GM21515 (cell line): Measurements from ENCODE around the gene PPIH.
"Not testable (repeated sequence)": the region's sequence is repeated elsewhere in the genome, so short reads cannot be mapped to it uniquely, and the experiment has no call there.

Experiments used
- ATAC-seq: cut with Tn5 transposase; IDR thresholded peaks from one replicate; pipeline ENCODE4 v1.9.1; 2021; ENCODE audit not compliant: unreplicated experiment

The PPIH gene

DNA sequence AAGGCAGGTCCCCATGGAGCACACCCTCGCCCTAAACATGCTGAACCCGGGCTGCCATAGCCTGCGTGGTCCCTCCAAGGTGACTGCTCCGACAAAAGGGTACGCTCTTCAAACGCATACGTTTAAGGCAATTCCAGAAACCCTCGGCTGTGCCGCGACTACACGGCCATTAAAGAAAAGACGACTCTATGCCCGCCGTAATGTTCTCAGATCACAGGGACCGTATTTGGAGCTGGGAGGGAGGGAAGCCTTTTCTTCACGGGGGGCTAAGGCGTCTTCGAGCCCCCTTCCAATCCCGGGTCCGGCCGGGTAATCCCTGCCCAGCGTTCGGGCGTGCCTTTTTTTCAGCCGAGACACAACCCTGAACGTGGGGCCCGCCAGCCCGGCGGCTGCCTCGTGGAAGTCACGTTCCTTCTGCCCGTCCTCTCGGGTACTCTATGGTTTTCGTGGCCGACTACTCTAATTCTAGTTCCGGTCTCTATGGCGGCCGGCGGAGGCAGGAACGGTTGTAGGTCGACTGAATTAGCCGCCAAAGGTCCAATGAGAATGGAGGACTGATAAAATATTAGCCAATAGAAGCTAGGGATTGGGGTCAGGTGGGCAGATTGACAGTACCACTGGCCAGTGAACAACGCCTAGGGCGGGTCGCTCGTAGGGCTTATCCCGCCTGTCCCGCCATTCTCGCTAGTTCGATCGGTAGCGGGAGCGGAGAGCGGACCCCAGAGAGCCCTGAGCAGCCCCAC lies 23.7 kb downstream of the PPIH start, which contains the start of gene YBX1:
Gene YBX1, plus strand, starts transcription at position 678 of the 743 bp plus-strand sequence. CDS start 148 bp downstream, outside the sequence.
- peak; percentile 91 for ATAC-seq

DNA sequence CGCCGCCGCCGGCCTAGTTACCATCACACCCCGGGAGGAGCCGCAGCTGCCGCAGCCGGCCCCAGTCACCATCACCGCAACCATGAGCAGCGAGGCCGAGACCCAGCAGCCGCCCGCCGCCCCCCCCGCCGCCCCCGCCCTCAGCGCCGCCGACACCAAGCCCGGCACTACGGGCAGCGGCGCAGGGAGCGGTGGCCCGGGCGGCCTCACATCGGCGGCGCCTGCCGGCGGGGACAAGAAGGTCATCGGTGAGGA lies 24.2 kb downstream of the PPIH start:
- ATAC-seq = peak; percentile 6

DNA sequence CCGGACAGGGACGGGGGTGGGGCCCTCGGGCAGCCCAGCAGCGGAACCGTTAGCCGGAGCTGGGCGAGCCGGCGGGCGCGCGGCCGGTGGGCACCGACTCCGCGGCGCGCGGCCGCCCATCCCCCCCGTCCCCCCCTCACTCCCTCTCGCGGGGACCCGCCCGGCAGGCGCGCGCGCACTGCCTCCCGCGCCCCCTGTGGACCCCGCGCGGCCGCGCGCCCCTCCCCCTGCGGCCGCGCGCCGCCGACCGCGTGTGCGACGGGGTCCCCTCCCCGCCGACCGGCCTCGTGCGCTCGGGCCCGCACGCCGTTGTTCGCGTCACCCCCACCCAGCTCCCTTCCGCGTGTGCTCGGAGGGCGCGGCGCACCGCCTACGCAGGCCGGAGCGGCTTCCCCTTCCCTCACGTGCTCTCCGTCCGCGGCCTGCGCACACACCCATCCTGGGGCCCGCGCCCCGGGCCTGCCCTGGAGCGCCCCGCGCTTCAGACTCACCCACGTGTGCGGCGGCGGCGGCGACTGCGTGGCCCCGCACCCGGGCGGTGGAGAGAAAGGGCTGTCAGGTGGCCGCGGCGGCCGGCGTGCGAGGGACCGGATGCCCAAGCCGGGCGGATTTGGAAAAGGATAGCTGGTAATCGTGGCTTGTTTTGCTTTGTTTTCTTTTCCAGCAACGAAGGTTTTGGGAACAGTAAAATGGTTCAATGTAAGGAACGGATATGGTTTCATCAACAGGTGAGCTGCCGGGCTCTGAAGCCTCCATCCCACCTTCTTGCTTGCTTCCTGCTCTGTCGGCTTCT lies 24.7 kb downstream of the PPIH start:
- ATAC-seq = peak; percentile 42

DNA sequence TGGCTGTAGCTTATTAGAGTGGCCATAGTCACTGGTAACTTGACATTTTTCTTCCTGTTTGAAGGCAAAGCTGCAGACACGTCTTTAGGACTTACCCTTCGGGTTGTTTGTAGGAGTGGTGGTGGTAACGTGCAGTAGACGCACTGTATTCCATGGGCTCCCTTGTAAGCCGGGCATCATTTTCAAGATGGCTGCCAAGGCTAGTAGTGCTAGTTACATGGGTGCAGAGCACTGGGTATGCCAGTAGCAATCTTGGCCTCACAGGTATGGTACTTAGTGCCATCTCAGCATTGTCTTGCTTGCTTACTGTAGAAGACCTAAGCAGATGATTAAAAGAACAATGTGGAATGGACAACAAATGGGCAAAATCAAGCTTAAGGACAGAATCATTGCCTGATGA lies 25.9 kb downstream of the PPIH start:
- no peak for ATAC-seq

DNA sequence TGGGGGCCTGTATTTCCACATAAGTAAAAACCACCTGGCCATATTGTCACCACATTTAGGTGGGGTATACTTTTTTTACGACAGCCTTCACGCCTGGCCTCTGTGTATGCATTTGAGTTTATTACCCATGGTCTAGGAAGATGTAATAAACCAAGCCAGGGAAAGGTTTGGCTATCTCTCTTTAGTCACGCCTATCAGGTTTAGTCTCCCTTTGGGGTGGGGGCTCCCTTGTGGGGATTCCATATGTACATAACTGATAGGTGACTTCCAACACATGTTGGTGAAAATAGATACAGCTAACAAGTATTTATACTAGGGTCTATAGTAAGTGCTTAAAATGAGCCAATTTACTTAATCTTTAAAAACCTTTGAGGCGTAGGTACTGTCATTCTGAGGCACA lies 28.2 kb downstream of the PPIH start:
- no peak for ATAC-seq

DNA sequence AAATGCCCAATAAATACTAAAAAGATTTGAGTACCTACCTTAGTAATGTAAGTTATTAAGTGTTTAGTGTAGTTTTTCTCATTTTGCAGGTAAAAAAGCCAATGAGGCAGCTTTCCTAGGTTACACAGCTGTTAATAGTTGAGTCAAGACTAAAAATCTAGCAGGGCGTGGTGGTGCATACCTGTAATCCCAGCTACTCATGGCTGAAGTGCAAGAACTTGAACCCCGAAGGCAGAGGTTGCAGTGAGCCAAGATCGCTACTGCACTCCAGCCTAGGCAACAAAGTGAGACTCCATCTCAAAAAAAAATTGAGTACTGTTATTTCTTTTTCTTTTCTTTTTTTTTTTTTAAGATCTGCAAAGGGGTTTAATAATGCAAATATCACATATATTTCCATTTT lies 31.7 kb downstream of the PPIH start:
- no peak for ATAC-seq

DNA sequence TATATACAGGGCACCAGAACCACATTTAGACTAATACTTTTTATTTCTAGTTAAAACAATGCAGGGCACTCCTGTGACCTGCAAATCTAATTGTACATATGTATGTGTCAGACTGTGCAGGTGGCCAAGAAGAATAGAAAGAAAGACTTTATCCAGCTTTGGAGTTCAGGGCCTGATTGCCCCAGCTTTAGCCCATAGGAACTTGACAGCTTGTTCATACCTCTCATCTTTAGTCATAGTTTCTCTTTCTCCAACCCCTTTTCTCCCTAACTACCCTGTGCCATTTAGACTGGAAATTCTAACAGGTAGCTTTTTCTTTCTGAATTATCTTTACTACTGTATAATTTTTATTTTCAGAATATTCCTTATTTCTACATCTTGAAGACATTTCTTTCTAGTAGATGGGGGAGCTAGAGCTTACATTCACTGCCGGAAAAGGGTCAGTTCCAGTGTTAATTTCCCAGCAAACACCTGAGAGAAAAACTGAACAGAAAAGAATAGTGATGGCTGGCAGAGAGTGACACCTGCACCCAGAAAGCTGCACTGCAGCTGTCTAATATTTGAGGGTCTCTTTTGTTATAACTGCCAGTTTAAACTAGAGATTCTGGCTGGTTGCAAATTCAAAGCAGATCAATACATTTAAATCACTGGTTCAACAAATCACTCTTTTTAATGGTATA lies 32.4 kb downstream of the PPIH start:
- no peak for ATAC-seq

DNA sequence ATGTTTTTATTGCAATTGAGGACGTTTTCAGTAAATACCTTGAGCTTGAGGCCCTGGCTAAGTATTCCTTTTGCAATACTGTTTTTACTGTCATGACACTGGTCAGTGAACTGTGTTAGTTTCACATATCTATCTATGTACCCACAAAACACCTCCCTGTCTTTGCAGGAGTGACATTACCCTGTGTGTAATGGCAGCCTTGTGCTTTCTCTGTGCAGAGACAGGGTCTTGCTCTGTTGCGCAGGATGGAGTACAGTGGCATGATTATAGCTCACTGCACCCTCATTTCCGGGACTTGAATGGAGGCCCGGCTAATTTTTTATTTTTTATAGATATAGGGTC lies 32.9 kb downstream of the PPIH start:
- no peak for ATAC-seq

DNA sequence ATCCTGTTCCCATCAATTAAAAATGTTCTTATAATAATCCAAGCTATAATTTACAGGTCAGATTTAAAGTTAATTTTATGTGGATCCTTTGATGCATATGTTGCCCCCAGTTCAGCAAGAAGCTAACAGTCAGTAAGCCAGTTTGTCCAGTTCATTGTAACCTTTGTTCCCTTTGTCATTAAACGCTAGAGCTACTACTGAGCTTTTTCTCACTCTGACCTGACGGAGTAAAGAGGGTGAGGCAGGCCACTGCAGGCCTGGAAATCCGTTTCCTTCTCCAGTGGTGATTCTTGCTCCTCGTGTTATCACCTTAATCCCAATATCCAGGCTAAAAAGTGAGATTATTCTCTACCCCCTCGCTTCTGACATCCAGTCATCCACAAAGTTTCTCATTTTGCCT lies 34.2 kb downstream of the PPIH start:
- ATAC-seq = no peak

DNA sequence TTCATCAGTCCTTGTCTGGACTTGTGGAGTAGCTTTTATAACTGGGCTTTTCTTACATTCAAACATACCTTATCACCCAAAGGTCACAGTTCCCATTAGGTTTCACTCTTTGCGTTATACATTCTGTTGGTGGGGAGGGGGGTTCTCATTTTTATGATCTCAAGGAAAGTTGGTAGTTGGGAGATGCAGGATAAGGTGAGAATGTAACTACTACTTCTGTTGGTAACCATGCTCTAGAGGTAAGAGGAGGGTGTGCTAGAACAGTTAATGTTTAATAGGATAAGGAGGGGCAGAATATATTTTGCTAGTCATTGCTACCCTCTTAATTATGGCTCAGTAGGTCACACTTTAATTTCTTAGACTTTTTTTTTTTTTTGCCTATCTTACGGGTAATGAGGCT lies 34.7 kb downstream of the PPIH start:
- no peak for ATAC-seq

DNA sequence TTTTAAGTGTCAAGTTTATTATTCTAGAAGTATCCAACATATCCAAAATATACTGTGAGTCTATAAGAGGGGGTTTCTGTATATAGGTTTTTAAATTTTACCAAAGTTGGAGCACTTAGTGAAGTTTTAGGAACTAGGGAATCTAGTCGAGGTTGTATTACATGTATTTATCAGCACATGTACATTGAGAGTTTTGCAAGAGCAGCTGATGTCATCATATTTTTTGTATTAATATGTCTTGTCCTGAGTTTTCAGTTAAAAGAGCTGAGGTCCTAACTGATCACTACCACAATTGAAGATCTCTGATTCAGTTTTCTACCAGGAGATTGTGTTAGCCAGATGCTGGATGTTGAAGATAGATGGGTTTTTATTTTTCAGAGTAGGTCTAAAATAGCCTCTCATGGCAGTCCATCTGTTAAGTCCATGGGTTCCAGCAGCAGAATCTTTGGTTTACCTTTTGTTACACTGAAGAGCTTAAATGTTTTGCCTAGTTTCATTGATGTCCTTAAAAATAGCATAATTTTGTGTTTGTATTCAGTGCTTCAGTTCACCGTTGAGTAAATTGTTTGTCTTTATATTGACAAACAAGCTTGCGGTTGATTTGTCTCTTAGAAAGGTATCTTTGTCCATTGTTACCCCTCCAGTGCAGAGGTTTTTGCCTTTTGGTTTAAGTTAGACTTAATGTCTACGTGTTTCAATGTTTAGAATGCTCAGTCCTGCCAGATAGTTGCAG lies 40.0 kb downstream of the PPIH start:
- no peak for ATAC-seq

DNA sequence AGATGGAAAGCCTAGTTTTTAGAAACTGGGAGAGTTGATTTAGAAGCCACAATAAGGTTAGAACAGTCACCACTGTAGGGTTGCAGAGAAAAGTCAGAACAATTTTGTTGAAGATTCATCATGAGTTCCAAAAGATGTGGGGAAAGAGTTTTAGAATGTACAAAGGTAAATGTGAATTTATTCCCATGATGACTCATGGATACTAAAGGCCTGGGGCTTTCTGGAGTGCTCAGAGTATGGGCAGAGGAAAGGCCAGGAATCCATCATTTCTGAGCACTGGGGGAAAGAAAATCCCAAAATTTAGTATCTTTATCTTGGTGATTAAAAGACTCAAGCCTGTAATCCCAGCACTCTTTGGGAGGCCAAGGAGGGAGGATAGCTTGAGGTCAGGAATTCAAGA lies 41.8 kb downstream of the PPIH start:
- ATAC-seq = no peak

DNA sequence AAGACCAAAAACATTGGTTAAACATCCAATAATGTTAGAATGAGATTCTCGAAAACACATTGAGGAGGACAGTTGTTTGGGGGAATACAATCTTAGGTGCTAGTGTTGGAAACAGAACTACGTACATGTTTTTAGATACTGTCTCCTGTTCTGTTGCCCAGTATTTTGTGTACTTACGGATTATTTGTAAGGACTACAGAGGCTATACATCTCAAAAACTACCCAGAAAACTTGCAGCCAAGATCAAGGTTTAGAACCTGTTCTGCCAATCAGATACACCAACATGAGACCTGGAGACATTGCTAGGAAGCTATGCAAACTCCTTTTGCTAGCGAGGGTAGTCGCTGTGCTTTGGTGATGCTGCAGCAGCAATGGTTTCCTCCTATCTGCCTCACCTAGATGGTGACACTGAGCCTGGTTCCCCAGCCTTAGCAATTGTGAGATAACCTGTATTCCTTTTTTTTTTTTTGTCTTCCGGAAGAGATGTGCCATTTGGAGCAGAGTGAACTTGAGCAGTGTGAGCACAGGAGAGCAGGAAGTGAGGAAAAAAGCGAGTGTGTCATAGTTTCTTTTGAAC lies 45.8 kb downstream of the PPIH start:
- ATAC-seq = no peak

DNA sequence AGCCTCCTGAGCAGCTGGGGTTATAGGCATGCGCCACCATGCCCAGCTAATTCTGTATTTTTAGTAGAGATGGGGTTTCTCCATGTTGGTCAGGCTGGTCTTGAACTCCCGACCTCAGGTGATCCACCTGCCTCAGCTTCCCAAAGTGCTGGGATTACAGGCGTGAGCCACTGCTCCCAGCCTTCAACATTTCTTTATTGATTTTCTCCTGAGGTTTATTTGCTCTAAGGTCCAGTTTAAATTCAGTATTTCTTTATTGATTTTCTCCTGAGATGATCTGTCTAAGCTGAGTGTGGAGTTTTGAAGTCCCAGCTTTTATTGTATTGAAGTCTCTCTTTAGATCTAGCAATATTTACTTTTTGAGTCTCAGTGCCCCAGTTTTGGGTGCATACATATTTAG lies 54.6 kb downstream of the PPIH start:
- not testable (repeated sequence) for ATAC-seq

DNA sequence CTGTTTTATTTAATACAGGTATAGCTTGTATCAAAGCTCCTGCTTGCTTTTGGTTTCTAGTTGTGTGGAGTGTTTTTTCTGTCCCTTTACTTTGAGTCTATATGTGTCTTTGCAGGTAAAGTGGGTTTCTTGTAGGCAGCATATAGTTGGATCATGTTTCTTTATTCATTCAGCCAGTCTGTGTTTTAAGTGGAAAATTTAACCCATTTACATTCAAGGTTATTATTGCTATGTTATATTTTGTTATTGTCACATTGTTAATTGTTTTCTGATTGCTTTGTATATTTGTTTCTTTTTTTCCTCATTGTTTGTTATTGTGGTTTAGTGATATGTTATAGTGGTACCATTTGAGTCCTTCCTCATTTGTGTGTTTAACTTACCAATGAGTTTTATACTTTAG lies 55.1 kb downstream of the PPIH start:
- ATAC-seq = no peak

DNA sequence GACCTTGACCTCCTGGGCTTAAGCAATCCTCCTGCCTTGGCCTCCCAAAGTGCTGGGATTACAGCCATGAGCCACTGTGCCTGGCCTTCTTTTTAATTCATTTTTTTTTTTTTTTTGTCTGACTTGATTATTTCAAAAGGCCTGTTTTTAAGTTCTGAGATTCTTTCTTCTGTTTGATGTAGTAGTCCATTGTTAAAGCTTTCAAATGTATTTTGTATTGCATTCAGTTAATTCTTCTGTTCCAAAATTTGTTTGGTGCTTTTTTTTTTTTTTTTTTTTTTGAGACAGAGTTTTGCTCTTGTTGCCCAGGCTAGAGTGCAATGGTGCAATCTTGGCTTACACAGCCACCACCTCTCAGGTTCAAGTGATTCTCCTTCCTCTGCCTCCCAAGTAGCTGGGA lies 56.2 kb downstream of the PPIH start:
- not testable (repeated sequence) for ATAC-seq

DNA sequence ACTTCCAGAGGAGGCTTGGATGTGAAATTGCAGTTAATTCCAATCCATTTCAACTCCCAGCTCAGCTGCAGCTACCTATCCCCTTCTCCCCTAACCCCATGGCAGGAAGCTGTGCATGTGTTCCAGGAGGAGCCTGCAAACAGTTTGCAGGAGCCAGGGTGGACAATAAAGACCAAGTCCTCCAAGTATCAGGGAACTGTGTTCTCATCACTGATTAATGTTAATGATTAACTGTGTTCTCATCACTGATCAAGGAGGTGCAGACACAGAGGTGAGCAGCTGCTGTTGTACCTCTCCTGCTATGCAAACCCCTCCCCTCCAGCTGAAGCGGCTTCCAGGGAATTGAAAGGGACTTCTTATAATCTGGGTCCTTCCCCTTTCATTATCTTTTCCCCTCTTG lies 62.6 kb downstream of the PPIH start:
- ATAC-seq = no peak

DNA sequence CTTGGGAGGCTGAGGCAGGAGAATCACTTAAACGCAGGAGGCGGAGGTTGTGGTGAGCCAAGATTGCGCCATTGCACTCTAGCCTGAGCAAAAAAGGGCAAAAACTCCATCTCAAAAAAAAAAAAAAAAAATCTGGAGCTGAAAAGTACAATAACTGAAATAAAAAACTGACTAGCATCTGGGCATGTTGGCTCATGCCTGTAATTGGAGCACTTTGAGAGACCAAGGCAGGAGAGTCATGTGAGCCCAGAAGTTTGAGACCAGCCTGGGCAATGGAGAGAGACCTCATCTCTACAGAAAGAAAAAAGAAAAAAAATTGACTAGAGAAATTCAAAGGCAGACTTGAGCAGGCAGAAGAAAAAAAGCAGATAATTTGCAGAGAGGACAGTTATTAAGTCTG lies 63.7 kb downstream of the PPIH start:
- no peak for ATAC-seq

DNA sequence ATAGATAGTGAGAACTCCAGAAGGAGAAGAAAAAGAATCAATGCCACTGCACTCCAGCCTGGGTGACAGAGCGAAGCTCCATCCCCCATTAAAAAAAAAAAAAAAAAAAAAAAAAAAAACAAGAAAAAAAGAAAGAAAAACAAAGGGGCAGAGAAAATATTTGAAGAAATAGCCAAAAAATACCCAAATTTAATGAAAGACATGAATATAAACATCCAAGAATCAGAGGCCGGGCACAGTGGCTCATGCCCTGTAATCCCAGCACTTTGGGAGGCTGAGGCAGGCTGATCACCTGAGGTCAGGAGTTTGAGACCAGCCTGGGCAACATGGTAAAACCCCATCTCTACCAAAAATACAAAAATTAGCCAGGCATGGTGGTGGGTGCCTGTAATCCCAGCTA lies 64.2 kb downstream of the PPIH start:
- not testable (repeated sequence) for ATAC-seq

DNA sequence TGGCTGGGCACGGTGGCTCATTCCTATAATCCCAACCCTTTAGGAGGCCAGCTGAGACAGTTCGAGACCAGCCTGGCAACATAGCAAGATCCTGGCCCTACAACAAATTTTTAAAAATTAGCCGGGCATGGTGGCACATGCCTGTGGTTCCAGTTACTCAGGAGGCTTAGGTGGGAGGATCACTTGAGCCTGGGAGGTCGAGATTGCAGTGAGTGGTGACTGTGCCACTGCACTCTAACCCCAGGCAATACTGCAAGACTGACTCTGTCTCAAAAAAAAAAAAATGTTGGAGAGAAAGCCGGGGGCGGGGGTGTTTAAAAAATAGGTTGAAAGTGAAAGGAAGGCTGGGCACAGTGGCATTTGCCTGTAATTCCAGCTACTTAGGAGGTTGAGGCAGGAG lies 65.3 kb downstream of the PPIH start:
- no peak for ATAC-seq

DNA sequence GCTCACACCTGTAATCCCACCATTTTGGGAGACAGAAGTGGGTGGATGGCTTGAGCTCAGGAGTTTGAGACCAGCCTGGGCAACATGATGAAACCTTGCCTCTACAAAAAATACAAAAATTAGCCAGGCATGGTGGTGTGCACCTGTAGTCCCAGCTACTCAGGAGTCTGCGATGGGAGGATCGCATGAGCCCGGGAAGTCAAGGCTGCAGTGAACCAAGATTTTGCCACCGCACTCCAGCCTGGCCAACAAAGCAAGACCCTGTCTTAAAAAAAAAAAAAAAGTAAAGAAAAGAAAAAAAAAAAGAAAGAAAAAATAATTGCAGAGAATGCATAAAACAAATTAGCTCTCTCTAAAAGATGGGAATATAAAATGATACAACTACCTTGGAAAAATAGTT lies 67.6 kb downstream of the PPIH start:
- ATAC-seq = not testable (repeated sequence)
